Measurements from ENCODE around the gene OR1J2.

DNA sequence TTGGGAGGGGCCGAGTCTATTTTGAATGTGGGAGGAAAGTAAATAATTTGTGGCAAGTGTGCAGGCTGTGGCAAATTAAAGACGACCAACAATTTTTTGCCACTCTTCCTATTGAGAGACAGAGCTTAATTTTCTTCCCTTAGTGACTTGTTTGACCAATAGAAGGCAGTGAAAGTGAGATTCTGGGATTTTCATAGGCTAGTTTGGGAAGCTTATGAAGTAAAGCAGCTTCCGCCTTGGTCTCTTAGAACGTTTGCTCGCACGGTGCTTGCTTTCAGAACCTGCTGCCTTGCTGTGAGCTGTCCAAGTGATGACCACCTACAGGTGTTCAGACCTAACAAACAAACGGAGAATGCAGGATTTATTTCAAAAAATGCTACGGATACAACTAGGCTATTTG lies 35.6 kb downstream of the OR1J2 start:
- TF ChIP-seq POLR2A (IDR thresholded peaks at IDR 0.05), result no peak
- TF ChIP-seq CTCF (IDR thresholded peaks at IDR 0.05), result no peak
